ENCODE measurements around the gene C5orf58.
A peak's percentile ranks its signal among the peaks of the same experiment; 100 is the strongest.

The C5orf58 gene

GRCh38 chr5:170232786-170233185, at the start of gene C5orf58:
TSS of gene C5orf58 (plus strand) at chr5:170232985. CDS start at chr5:170234977, 1,992 bp downstream.
- no peak for DNase-seq

DNA sequence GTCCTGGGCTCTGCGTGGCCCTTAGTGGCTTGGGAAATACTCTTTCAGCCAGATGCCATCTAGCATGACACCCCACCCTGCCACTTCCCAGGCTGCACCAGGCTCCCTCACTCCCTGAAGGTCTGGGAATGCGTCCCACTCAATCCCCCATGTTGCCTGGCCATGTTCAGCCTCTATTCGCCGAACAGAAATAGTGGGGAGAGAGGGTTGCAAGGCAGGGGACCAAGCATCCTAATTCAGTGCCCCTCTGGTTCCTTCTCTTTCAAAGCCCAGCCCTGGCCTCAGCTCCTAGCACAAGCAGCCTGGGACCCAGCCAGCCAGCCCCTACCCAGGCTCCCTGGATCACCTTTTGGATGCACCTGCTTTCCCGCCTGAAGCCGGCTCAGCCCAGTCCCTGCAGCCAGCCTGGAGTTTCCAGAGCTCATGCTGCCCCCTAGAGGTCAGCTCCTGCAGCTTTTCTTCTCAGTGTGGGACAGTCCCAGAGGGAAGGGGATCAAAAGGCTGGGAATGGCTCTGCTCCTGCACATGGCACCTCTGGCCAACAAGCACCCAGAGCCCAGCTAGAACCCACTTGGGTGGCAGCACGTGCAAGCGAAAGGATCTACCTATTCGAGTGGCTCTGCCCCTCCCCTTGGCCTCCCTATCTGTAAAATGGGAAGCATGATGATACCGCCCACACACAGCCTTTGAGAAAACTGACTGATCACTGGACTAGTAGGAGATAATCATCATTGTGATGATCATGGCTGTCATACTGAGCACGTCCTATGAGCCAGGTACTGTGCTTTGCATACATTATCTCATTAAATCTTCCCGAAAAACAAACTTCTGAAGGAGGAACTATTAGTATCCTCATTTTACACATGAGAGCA, 48.7 kb upstream of the C5orf58 start:
- DNase-seq = peak; percentile 24

GRCh38 chr5:170184737-170185136, 48.0 kb upstream of the C5orf58 start:
- no peak for DNase-seq

GRCh38 chr5:170186156-170186555, 46.6 kb upstream of the C5orf58 start:
- no peak for DNase-seq

- no peak for DNase-seq
Measured at GRCh38 chr5:170186856-170187255, 45.9 kb upstream of the C5orf58 start.

DNA sequence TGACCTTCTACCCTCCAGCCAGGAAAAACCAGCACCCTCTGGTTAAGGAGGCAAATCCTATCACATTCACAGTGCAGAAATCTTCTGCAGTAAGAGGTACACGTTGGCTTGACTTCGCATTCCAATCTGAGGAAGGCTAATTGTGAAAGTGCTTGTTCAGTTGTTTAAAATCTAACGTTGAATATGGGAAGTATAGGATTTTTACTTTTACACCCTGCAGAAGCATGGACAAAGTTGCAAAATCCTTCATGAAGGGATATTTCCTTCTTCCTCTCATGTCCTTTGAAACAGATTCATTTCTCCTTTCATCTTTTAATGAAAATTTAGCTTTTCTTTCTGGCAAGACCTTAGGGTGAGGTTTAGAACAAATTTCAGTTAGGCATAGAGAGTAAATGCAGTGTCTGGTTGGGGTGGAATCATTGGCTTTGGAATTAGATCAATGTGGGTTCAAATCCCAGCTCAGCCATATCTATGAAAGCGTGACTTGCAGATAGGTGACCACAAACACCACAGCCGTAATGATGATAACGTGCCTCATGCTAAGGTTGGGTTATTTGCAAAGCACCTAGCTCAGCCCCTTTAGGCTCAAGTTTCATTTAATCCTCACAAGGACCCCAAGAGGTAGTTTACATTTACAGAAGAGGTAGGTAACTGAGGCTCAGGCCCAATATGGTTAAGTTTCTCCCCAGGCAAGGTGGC, 42.2 kb upstream of the C5orf58 start:
- DNase-seq = no peak

DNA sequence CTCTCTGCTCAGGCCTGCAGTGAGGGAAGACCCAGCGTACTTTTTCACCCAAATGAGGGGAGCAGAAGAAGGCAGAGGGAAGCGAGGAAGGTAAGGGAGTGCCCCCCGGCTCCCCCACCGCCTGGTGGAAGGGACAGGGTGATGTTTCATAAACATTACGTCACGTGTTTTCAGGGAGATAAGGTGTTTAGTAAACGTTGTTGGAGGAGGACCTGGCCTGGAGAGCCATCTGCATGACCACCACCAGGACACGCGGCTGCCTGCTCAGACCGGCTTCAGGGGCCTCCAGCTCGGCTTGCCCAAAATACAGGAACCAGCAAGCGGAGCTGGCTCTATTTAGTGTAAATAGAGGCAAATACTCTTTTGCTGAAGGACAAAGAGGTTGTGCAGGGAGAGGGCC, 40.0 kb upstream of the C5orf58 start:
- DNase-seq = no peak

DNA sequence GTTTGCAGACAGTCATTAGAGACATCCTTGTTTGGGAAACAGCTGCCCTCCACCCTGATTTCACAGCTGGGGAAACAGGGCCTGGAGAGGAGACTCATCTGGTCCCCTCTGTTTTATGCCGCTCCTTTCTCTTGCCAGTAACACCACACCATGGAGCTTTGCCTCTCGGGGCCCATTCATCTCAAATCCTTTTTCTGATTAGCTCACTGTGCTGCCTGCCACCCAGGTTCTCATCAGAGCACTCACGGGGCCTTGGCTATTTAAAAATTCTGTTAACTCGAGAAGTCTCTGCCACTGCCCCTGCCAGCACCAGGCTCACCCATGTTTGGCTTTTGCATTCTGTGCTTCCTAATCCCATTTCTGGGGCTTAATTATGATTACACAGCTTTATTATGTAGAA, 36.8 kb upstream of the C5orf58 start:
- no peak for DNase-seq

- no peak for DNase-seq
Measured at GRCh38 chr5:170200876-170201275, 31.9 kb upstream of the C5orf58 start.

DNA sequence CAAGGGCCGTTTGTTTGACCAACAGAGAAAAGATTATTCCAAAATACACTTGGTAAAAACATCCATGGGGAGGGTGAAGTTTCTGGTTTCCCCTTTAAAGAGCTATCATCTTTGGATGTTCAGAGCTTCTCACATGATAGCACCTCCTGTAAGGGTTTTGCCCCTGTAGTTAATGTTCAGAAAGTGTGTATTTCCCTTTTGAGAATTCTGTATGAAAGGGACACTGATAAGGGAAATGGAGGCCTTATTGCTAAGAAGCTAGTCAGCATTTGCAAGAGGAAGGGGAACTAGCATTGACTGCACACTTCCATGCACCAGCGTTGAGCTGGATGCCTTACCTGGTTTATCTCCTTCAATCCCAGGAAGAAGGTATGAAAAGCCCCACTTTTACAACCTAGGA, 31.5 kb upstream of the C5orf58 start:
- DNase-seq = no peak

GRCh38 chr5:170202117-170202516, 30.7 kb upstream of the C5orf58 start:
- no peak for DNase-seq

- DNase-seq = no peak
Measured at GRCh38 chr5:170204202-170204601, 28.6 kb upstream of the C5orf58 start.

DNA sequence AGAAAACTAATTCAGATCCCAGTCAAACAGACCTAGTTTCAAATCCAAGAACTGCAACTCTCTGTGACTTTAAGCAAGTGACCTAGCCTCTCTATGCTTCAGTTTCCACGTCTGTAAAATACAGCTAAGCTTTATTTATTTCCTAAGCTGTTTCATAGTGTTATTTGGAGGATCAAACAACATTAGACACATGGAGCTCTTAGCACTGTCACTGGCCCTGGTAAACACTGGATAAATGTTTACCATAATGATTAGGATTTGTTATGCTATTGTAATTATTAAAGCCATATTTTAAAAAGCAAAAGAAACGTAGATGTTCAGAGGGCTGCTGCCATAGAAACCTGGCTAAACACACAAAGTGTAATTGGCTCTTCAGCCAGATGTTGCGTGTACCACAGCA, 26.6 kb upstream of the C5orf58 start:
- DNase-seq = no peak

- no peak for DNase-seq
Measured at GRCh38 chr5:170206958-170207357, 25.8 kb upstream of the C5orf58 start.

GRCh38 chr5:170211575-170212334, 21.0 kb upstream of the C5orf58 start:
- no peak for DNase-seq

DNA sequence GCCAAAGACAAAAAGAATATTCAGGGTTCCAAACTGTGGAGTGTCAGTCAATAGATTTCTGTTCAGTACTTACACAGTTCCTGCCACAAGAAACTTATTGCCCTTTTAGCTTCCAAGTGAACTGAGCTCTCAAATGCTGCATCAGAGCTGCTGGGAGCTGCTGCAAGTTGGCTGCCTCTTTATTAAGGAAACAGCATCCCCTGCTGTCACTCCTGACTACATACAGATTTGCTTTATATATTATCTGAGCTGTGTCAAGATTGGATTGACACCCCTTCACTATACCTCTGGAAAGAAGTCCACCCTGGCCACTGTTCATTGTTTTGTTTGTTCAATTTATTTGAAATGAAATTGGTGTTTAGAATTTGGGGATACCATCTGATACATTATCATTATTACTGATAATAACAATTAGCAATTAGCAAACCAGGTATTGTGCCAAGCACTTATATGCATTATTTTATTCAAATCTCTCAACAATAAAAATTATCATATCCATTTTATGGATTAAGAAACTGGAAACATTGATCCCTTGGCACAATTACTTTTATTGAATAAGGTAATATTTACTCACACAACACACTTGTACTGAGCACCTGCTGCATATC, 16.4 kb upstream of the C5orf58 start:
- DNase-seq = no peak

GRCh38 chr5:170217831-170218230, 15.0 kb upstream of the C5orf58 start:
- no peak for DNase-seq

DNA sequence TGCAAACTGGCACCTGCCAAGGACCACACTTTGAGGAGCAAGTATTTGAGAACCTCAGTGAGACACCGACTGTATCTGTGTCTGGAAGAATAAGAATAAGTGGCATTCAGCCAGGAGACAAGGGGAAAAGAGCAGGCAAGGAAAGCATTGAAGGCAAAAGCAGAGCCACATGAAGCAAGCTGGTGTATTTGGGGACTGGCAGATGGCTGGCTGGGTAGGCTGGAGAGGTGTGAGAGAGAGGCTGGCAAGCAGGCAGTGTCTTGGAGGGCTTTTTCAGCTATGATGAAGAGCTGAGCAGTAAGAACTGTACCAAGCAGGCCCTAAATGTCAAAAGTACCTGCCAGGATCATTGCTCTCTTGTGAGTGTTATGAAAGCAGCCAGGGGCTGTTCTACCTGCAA, 14.1 kb upstream of the C5orf58 start:
- no peak for DNase-seq

- DNase-seq = no peak
Measured at GRCh38 chr5:170219615-170220014, 13.2 kb upstream of the C5orf58 start.

- DNase-seq = no peak
Measured at GRCh38 chr5:170220191-170220590, 12.6 kb upstream of the C5orf58 start.

GRCh38 chr5:170221327-170221741, 11.5 kb upstream of the C5orf58 start:
- DNase-seq = no peak

GRCh38 chr5:170223360-170223759, 9.4 kb upstream of the C5orf58 start:
- DNase-seq = no peak

GRCh38 chr5:170223906-170224305, 8.9 kb upstream of the C5orf58 start:
- DNase-seq = no peak

Measured in activated naive CD4-positive, alpha-beta T cell treated with Interleukin-2 at 50 U/mL for 16 hours (primary cell).